Esophagus squamous epithelium (tissue), 5 donors: ENCODE results near the gene KRTAP10-2. TPM values are rescaled to one million over a fixed set of nuclear protein-coding genes. Genes with fewer than 3 reads are reported as not detected.

ENCODE experiments used
- DNase-seq: peaks from one replicate; lab custom pipeline; 2025; lab: John Stamatoyannopoulos, UW
- H3K27ac ChIP-seq, 4 donors: fragments of 200-600 bp; sonication (generic); one replicate each; pipeline ENCODE4 v1.5.1; 2016 to 2019; ENCODE audit warnings: mild to moderate bottlenecking in 1 of 4
- H3K27me3 ChIP-seq, 4 donors: fragments of 200-600 bp; sonication (generic); 1 replicate in 3 of 4; 2 replicates in 1 of 4; pipeline versions ENCODE4 v1.5.1 to v1.6.0; 2017 to 2021; ENCODE audit warnings: antibody characterized with exemption in 1 of 4
- H3K36me3 ChIP-seq, 3 donors: fragments of 200-600 bp; sonication (generic); one replicate each; pipeline ENCODE4 v1.5.1; 2016 to 2019
- H3K4me1 ChIP-seq, 3 donors: fragments of 200-600 bp; sonication (generic); one replicate each; pipeline ENCODE4 v1.5.1; 2017 to 2019
- H3K4me3 ChIP-seq, 4 donors: fragments of 200-600 bp; sonication (generic); 1 replicate in 3 of 4; 2 replicates in 1 of 4; pipeline ENCODE4 v1.5.1; 2016 to 2019; ENCODE audit warnings: mild to moderate bottlenecking in 2 of 4, moderate library complexity in 1 of 4
- H3K9me3 ChIP-seq, 3 donors: fragments of 200-600 bp; sonication (generic); one replicate each; pipeline ENCODE4 v1.5.1; 2016 to 2019
- POLR2A ChIP-seq, 4 donors: fragments of 450-650 bp; IDR thresholded peaks; one replicate each; pipeline ENCODE4 v1.6.1; 2017; ENCODE audit warnings: antibody characterized with exemption in 4 of 4, mild to moderate bottlenecking in 4 of 4, moderate library complexity in 3 of 4
- whole genome bisulfite sequencing, 2 donors: methylation state at CpG; one replicate each; pipeline ENCODE4 v1.1.5; 2018; 5-methylcytosine and 5-hydroxymethylcytosine counted together
- intact Hi-C: fragments of 100-400 bp; cut with DNase I; formaldehyde crosslinking; loops from one replicate; pipeline ENCODE4 v1.15.0; 2022
- total RNA-seq, 4 donors: library from RNA; depleted of rRNA; stranded (reverse); fragments of >200 nt; gene quantifications; one replicate each; pipeline ENCODE4 v1.1.0, GENCODE V29; 2016
- TF ChIP-seq, protein P1 (sequence below), 6 experiments: fragments of 450-650 bp in 4 of 6; fragments of 200-600 bp in 2 of 6; sonication (generic) in 2 of 6; IDR thresholded peaks; one replicate each; pipeline ENCODE4 v1.5.1; 2016 to 2019; ENCODE audit warnings: antibody characterized with exemption in 6 of 6, mild to moderate bottlenecking in 4 of 6, moderate library complexity in 4 of 6
- donor health status: DM: yes; HTN: yes; CAD: no.

Gene KRTAP10-2
- total RNA-seq, 4 donors from 2014 or later, result not detected

GRCh38 chr21:44530221-44530902 is 20.9 kb downstream of the KRTAP10-2 start:
- intact Hi-C loops, result no loop called here
- WGBS, 2 donors, result 80 to 88% methylated on average over 2 to 5 of the region's 7 CpGs
- TF ChIP-seq, protein P1, sequence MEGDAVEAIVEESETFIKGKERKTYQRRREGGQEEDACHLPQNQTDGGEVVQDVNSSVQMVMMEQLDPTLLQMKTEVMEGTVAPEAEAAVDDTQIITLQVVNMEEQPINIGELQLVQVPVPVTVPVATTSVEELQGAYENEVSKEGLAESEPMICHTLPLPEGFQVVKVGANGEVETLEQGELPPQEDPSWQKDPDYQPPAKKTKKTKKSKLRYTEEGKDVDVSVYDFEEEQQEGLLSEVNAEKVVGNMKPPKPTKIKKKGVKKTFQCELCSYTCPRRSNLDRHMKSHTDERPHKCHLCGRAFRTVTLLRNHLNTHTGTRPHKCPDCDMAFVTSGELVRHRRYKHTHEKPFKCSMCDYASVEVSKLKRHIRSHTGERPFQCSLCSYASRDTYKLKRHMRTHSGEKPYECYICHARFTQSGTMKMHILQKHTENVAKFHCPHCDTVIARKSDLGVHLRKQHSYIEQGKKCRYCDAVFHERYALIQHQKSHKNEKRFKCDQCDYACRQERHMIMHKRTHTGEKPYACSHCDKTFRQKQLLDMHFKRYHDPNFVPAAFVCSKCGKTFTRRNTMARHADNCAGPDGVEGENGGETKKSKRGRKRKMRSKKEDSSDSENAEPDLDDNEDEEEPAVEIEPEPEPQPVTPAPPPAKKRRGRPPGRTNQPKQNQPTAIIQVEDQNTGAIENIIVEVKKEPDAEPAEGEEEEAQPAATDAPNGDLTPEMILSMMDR (IDR thresholded peaks at IDR 0.05), result no peak
- TF ChIP-seq POLR2A (IDR thresholded peaks at IDR 0.05), result no peak
- Histone ChIP-seq H3K27ac (no peak overlapping the region), H3K4me3 (no peak overlapping the region), H3K36me3 (no peaks in the 10 kb centered on the region), H3K4me1 (no peaks in the 10 kb centered on the region), H3K9me3 (no peaks in the 10 kb centered on the region), H3K27me3 (peaks cover 0 to 30% (median 0%) of the 10 kb centered on the region in 4 donors)
- DNase-seq, result no peak

DNA sequence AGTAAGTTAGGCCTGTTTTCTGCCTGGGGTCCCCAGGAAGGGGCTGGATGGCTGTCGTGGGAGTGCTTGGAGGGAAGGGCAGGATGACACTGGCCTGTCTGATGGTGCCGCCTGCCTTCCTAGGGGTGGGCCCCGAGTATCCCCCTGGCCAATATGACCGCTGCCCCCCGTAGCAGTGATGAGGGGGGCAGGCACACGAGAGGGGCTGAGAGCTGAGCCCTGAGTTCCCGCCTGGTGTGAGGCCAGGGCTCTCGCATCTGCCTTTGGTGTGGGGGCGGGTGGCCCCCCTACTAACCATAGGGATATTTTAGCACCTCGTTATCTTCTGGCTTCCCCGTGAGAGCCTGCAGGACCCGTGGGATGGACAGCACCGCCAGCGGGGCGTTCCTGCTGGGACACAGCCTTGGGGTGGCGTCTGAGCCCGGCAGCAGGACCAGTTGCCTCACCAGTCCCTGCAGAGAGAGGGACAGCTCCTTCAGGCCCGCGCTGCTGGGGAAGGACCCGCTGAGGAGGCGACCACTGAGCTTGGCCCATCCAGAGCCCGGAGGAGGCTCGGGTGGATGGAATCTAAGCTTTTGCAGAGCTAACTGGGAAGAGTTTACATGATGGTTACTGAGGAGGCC is 21.7 kb downstream of the KRTAP10-2 start:
- 64 to 70% methylated on average over 3 to 12 of the region's 23 CpGs for WGBS, 2 donors
- no peak overlapping the region for H3K4me3 ChIP-seq
- no peaks in the 10 kb centered on the region for H3K4me1 ChIP-seq
- DNase-seq, result no peak
- intact Hi-C loops, result no loop called here
- no peaks in the 10 kb centered on the region for H3K36me3 ChIP-seq
- peaks cover 0 to 32% (median 0%) of the 10 kb centered on the region in 4 donors for H3K27me3 ChIP-seq
- TF ChIP-seq, protein P1 (IDR thresholded peaks at IDR 0.05), result no peak
- no peak for TF ChIP-seq POLR2A (IDR thresholded peaks at IDR 0.05)
- no peaks in the 10 kb centered on the region for H3K9me3 ChIP-seq
- H3K27ac ChIP-seq, result no peak overlapping the region

- no peak for DNase-seq
- 80 to 85% methylated on average over 6 to 13 of the region's 17 CpGs for WGBS, 2 donors
- no peaks in the 10 kb centered on the region for H3K9me3 ChIP-seq
- intact Hi-C loops, result no loop called here
- TF ChIP-seq POLR2A (IDR thresholded peaks at IDR 0.05), result no peak
- TF ChIP-seq, protein P1 (IDR thresholded peaks at IDR 0.05), result no peak
- H3K27me3 ChIP-seq, result peaks cover 0 to 32% (median 0%) of the 10 kb centered on the region in 4 donors
- H3K27ac ChIP-seq, result no peak overlapping the region
- no peak overlapping the region for H3K4me3 ChIP-seq
- no peaks in the 10 kb centered on the region for H3K36me3 ChIP-seq
- H3K4me1 ChIP-seq, result no peaks in the 10 kb centered on the region
Observed at GRCh38 chr21:44529011-44529421, 22.3 kb downstream of the KRTAP10-2 start.

DNA sequence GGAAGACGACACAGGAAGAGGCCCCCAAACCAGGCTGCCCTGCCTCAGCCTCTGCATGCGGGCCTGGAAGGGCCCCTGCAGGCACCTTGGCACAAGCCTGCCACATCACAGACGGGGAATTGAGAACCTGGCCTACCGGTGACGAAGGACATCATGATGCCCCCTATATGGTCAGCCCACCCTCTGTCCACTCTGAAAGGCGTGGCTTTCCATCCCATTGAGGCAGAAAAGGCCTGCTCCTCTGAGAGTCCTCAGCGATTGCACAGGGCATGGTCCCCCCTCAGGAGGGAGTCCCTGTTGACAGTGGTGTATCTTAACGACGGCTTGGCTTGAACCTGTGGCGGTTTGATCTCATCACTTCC is 22.7 kb downstream of the KRTAP10-2 start:
- no peak for DNase-seq
- no peak for TF ChIP-seq POLR2A (IDR thresholded peaks at IDR 0.05)
- TF ChIP-seq, protein P1 (IDR thresholded peaks at IDR 0.05), result no peak

DNA sequence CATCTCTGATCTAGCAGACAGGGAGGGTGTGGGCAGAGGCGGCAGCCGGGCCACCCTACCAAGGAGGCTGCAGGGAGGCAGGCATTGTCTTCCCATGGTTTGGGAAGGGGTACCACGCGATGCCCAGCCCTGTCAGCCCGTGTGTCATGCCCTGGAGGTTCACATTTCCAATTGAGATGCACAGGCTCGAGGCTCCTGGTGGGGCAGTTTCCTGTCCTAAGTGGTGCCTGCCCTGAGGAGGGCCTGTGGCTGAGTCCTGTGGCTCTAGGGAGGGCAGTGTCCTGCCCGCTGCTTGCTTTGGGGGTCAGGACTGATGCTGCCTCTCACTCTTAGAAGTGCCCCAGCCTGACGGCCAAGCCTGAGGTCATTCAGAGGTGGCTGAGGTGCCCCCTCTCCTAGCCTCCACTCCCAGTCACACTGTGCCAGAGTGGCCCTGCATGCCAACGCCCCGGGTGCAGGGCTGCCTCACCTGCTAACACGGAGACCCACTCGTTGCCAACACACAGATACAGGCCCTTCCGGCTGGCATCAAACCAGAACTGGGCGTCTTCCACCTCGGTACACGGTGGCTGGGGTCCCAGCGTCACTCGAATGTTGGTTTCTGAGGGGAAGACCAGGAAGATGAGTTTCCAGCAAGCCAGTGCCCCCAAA is 23.2 kb downstream of the KRTAP10-2 start:
- WGBS, 2 donors, result 70% methylated on average over 2 of the region's 18 CpGs; no CpG with 5 or more reads in 1 of the 2 donors
- Histone ChIP-seq H3K4me1 (no peaks in the 10 kb centered on the region), H3K36me3 (no peaks in the 10 kb centered on the region), H3K27me3 (peaks cover 0 to 28% (median 0%) of the 10 kb centered on the region in 4 donors), H3K9me3 (no peaks in the 10 kb centered on the region), H3K4me3 (no peak overlapping the region), H3K27ac (no peak overlapping the region)
- DNase-seq, result no peak
- intact Hi-C loops, result no loop called here
- no peak for TF ChIP-seq POLR2A (IDR thresholded peaks at IDR 0.05)

More for the DNA sequence above, 22.7 kb downstream of the KRTAP10-2 start:
- H3K4me1 ChIP-seq, result no peaks in the 10 kb centered on the region
- no peaks in the 10 kb centered on the region for H3K9me3 ChIP-seq
- 50 to 88% methylated on average over 2 to 5 of the region's 10 CpGs for WGBS, 2 donors
- H3K27ac ChIP-seq, result no peak overlapping the region
- intact Hi-C loops, result no loop called here
- H3K4me3 ChIP-seq, result no peak overlapping the region
- no peaks in the 10 kb centered on the region for H3K36me3 ChIP-seq
- peaks cover 0 to 32% (median 0%) of the 10 kb centered on the region in 4 donors for H3K27me3 ChIP-seq
